GM19193 (cell line): ENCODE data around the gene FSTL4.

Experiments used
- POLR2A ChIP-seq: IDR thresholded peaks from 4 replicates; pipeline ENCODE4 v1.6.1; 2011; ENCODE audit not compliant: insufficient read depth, insufficient read length; ENCODE audit errors: extremely low read depth

FSTL4 gene

DNA sequence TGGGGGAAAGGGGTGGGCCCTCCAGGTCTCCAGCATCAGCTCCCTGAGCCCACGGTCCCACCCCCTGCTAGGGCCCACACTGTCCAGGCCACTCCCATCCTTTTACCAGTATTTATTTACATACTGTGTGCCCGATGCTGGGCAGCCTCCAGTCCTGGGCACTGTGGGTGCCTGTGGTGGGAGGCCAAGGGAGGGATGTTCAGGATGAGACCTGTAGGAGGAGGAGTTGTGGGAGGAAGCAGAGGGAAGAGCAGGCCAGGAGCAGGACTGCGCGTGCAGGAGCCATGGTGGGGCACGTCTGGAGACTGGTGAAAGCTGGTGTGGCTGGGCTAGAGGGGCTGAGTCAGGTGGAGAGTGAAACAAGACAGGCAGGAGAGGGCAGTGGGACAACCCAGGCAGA, 293.1 kb downstream of the FSTL4 start:
- TF ChIP-seq POLR2A = no peak

GRCh38 chr5:133317558-133317957, 294.8 kb downstream of the FSTL4 start:
- no peak for TF ChIP-seq POLR2A

DNA sequence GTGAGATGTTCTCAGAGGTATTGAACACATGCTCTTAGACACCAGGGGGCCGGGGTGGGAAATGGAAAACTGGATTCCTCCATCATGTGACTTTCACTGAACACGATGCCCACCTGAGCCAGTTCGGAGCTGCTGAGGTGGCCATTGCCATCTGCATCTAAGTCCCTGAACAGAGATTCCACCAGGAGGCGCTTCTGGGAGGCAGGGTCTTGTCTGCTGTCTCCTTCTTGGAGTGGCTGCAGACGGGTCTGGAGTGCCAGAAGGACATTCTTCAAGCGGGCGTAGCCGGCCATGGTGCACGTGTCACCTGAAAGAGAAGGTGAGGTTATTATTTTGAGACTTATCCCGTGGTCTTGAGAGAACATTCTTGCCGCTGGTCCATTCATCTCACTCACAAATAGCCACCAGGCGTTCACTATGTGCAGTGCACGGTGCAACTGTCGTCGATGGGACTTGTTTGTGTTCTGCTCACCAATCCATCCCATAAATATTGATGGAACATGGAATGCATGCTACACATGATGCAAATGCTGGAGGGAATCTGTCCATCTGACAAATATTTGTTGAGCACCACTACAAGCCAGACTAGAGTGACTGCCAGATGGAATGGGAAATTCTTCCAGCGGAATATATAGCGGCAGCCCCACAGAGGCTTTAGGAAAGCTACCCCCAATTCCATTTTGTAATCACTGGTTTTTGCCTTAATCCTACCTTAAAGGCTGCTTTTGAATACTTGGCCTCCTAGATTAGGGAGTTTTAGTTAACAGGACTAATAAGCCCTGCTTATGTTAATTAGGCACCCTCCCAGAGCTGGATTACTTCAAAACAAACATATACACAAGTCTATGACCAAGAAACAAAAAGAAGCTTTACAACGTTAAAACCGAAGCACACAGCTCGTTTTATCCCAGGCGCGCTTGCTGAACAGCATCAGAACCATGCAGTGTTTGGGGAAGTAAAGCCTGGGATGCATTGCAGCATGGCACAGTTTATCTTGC, 295.7 kb downstream of the FSTL4 start:
- TF ChIP-seq POLR2A = no peak

- TF ChIP-seq POLR2A = no peak
Observed at GRCh38 chr5:133314086-133314485, 298.3 kb downstream of the FSTL4 start.

- TF ChIP-seq POLR2A = no peak
Observed at GRCh38 chr5:133311176-133311575, 301.2 kb downstream of the FSTL4 start.

- no peak for TF ChIP-seq POLR2A
Observed at GRCh38 chr5:133309984-133310621, 302.2 kb downstream of the FSTL4 start.

DNA sequence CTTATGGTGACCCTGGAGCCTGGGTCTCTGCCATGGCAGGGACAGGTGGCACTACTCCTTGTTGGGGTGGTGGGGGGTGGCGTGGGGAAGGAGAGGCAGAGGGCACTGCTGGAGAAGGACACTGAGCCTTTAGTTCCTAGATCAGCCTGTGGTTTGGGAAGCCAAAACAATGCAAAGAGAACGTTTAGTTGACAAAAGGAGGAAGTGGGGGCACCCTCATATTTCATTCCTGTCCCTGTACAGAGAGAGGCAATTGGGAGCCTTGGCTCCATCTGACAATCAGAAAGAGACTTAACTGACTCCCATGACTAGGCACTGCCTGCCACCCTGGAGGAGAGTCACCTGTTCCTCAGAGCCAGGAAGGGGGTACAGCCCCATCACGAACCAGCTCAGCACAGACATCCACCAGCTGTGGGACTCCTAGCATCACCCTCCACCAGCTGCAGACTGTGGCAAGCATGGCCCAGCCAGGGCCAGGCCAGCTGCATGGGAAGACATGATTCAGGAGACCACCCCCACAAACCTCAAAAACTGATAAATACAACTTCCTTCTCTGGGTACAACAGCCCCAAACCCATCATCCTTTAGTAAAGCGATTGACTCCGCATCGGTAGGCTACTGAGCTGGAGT, 303.1 kb downstream of the FSTL4 start:
- TF ChIP-seq POLR2A = no peak

DNA sequence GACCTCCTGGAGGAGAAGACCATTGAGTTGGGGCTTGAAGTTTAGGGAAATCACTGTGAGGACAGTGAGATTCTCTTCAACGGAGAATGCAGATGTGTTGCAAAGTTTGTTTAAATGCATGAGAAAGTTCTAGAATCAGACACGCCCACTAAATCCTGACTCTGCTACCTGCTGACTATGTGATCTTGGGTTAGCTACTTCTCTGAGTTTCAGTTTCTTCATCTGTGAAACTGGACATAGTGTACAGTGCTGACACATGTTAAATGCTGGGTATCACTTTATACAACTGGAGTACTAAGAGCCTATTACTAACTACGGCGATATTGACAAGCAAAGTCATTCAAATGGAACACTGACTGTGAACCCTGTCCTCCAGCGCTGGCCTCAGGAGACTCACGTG, 305.1 kb downstream of the FSTL4 start:
- no peak for TF ChIP-seq POLR2A

DNA sequence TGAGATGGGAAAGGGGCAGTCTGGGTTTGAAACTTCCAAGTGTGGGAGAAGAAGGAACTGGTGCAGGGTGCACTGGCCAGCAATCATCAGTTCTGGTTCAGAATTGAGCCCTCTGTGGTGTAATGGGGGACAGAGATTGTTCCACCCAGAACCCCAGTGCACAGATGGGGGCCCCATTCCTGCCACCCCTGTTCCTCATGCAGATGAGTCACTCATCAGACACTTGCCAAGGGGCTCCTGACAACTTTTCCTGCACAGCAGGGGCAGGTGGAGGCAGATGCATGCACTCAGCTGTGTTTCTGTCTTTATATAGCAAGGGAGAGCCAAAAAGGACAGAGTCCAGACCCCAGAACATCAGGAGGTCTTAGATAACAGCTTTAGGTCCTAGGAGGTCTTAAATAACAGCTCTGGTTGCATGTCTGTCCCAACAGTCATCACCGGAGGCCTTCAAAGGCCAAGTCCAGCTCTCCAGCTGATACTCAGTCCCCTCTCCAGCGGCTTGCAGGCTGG, 307.6 kb downstream of the FSTL4 start:
- no peak for TF ChIP-seq POLR2A

- no peak for TF ChIP-seq POLR2A
Observed at GRCh38 chr5:133304178-133304577, 308.2 kb downstream of the FSTL4 start.

- no peak for TF ChIP-seq POLR2A
Observed at GRCh38 chr5:133303298-133303697, 309.0 kb downstream of the FSTL4 start.

GRCh38 chr5:133299728-133300127, 312.6 kb downstream of the FSTL4 start:
- no peak for TF ChIP-seq POLR2A

DNA sequence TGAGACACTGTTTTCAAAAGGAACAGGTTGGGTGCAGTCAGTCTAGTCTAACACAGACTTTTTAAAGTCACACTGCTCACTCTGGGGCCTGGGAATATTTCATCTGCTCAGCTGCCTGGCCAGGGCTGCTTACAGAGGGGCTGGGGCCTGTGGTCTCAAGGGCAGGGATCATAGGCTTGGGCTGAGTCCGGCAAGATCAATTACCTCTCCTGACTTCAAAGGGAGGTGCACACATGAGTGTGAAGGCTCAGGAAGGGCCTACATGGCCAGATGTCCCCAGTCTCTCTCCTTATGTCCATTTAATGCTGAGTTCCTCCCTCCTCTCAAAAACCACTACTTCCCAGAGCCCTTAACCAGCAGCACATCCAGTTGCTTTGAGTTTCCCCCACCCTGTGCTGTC, 313.3 kb downstream of the FSTL4 start:
- no peak for TF ChIP-seq POLR2A

DNA sequence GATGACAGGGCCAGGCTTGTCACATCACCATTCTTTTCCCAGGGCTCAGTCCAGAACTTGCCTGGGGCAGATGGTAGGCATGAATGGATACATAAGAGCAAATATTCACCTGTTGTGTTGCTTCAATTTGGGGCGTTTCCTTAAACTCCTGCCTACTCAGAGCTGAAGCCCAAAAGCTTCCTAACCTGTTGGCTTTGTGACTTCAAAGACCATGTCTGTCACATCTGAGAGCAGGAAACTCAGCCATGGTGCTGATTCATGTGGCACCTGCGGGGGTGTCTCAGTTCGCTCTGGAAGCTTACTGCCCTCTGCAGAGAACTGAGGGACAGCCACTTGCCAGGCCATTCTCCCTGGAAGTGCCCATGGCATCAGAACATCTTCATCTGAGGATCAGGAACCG, 313.9 kb downstream of the FSTL4 start:
- no peak for TF ChIP-seq POLR2A

- no peak for TF ChIP-seq POLR2A
Observed at GRCh38 chr5:133297293-133297692, 315.0 kb downstream of the FSTL4 start.

DNA sequence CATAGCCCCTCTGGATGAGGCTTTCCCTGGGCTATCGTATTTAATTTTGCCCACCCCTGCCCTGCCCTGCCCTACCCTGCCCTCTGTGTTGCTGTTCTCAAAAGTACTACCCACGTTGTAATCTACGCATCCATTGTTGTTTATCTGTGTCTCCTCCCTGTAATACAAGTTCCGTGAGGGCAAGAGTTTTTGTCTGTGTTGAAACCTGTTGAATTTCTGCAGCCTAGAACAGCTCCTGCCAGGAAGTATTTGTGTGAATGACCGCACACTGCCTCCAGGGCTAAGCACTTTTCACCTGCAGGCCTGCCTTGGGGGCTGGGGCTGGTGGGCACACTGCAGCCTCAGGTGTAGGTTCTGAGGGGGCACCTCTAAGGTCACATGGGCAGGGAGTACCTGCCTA, 315.7 kb downstream of the FSTL4 start:
- no peak for TF ChIP-seq POLR2A

DNA sequence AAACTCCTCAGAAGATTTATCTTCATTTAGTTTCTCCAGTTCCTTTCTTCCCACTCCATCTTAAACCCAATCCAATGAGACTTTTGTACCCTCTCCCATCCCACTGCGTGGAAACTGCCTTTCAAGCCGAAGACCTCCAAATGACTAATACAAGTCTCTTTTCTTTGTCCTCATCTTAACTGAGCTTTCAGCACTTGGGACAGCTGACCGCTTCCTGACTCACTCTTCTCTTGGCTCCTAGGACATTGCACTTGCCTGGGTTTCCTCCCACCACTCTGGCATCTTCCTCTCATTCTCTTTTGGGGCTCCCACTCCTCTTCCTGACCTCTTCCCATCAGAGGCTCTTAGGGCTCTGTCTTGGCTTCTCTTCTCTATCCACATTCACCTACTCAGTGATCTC, 316.8 kb downstream of the FSTL4 start:
- TF ChIP-seq POLR2A = no peak
